ENCODE measurements around the gene FAM9C. TPM values are rescaled to one million over a fixed set of nuclear protein-coding genes. Genes with fewer than 3 reads are reported as not detected.
"Not testable (repeated sequence)": the region's sequence is repeated elsewhere in the genome, so short reads cannot be mapped to it uniquely, and the experiment has no call there.

FAM9C gene
- total RNA-seq, 2 experiments from 2014 or later = not detected

DNA sequence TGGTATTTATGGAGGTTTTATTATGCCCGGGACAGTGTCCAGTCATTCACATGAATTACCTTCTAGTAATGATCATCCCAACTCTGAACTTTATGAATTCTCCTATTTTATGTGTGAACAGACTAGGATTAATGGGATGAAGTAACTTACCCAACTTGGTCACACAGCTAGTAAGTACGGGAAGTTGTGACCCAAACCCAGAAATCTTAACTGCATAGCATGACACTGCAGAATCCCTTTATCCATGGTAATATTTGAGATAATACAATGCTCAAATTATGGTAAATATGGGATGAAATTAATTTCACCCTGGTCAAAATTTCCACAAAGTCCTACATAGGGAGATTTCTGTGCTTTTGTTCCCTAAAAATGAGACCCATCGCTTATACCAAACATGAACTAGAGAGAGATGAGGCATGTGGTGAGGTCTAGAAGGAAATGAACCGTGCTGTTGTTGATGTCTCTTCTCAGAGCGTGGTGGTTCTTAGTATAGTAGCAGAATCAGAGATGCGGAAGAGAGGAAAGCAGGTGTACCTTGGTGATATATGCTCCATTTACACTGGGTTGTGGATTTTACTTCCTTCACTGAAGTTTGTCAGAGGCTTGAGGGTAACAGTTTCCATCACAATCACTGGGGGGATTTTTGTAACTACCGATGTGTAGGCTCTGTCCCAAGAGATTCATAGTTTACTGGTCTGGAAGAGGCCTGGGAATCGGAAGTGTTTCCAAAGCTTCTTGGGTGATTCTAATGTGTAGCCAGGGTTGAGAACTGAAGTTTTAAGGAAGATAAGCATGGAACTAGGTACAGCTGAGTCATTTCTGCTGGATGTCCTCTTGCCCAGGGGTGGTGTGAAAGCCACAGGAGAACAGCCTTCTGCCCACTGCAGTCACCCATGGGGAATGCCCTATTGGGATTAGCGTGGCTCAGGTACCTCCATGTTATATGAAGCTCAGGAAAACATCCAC, 30.2 kb upstream of the FAM9C start:
- H3K4me1 Mint-ChIP-seq (ENCODE audit: low read depth) = peaks cover 48% of the 10 kb centered on the region
- intact Hi-C loops (cut with micrococcal nuclease) = no loop called here
- peaks cover 2% of the 10 kb centered on the region for H3K36me3 Mint-ChIP-seq (ENCODE audit: low read depth)
- peak overlapping the region; percentile 79 for H3K27ac Mint-ChIP-seq
- no peaks in the 10 kb centered on the region for H3K27me3 Mint-ChIP-seq (ENCODE audit: low read depth)
- DNase-seq = no peak
- CTCF ChIA-PET = interaction anchor here (0.6 to 1.1 kb wide), 3 partner anchors 18 to 124 kb away, joined by 3 read pairs; no protein-coding TSS in a partner anchor
- H3K4me3 Mint-ChIP-seq = peak overlapping the region; percentile 10
- peaks cover 2% of the 10 kb centered on the region for H3K9me3 Mint-ChIP-seq

- peaks cover 28% of the 10 kb centered on the region for H3K4me1 Mint-ChIP-seq (ENCODE audit: low read depth)
- H3K9me3 Mint-ChIP-seq = peaks cover 10% of the 10 kb centered on the region
- intact Hi-C loops (cut with micrococcal nuclease) = no loop called here
- H3K27ac Mint-ChIP-seq = no peak overlapping the region
- no peak for DNase-seq
- peaks cover 7% of the 10 kb centered on the region for H3K36me3 Mint-ChIP-seq (ENCODE audit: low read depth)
- CTCF ChIA-PET = interaction anchor here (0.7 kb wide), 1 partner anchor 71 kb away, joined by 3 read pairs; no protein-coding TSS in a partner anchor
- H3K4me3 Mint-ChIP-seq = no peak overlapping the region
- no peaks in the 10 kb centered on the region for H3K27me3 Mint-ChIP-seq (ENCODE audit: low read depth)
Observed at GRCh38 chrX:13069771-13070416, 25.5 kb upstream of the FAM9C start.

- no peak overlapping the region for H3K27ac Mint-ChIP-seq
- CTCF ChIA-PET = no interaction called here
- H3K4me3 Mint-ChIP-seq = no peak overlapping the region
- peaks cover 7% of the 10 kb centered on the region for H3K36me3 Mint-ChIP-seq (ENCODE audit: low read depth)
- H3K9me3 Mint-ChIP-seq = peaks cover 10% of the 10 kb centered on the region
- H3K27me3 Mint-ChIP-seq (ENCODE audit: low read depth) = no peaks in the 10 kb centered on the region
- peaks cover 26% of the 10 kb centered on the region for H3K4me1 Mint-ChIP-seq (ENCODE audit: low read depth)
- DNase-seq = no peak
- intact Hi-C loops (cut with micrococcal nuclease) = no loop called here
Observed at GRCh38 chrX:13068651-13069050, 24.2 kb upstream of the FAM9C start.

DNA sequence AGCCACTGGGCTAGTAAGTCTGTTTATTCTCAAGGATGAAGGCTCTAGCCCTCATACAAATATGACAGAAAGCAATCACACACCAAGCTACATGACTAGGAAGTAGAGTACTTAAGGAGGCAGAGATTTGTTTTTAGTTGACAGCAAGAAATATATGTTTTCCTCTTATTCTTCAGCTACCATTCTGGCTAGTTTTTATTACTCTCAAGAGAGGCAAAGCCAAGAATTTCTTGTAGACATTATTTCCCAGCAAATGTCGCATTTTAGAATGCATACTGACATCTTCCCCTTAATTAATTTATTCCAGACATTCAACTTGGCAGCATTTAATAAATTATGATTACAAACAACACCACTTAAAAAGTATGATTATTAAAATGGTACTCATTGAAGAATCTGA, 23.4 kb upstream of the FAM9C start:
- Mint-ChIP-seq H3K27me3 (ENCODE audit: low read depth) (no peaks in the 10 kb centered on the region), H3K4me1 (ENCODE audit: low read depth) (peaks cover 28% of the 10 kb centered on the region), H3K9me3 (peaks cover 16% of the 10 kb centered on the region), H3K36me3 (ENCODE audit: low read depth) (peaks cover 13% of the 10 kb centered on the region), H3K27ac (no peak overlapping the region), H3K4me3 (no peak overlapping the region)
- CTCF ChIA-PET = no interaction called here
- intact Hi-C loops (cut with micrococcal nuclease) = no loop called here
- no peak for DNase-seq

DNA sequence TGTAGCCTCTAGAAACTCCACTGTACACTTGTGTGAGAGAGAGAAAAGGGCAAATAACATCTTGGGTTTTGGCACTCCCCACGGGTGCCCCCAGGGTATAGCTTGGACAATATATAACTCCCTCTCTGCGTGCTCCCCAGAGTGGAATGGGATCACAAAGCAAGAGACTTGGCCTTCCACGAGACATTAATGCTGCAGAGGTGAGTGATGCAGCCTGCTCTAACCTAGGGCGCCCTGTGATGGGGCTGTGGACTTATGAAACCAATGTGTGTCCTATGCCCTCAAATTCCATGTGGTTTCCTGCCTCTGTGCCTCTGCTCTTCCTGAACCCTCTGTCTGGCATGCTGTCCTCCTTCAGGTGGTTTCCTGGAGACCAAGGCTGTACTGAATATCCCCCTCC, 22.0 kb upstream of the FAM9C start:
- intact Hi-C loops (cut with micrococcal nuclease) = no loop called here
- Mint-ChIP-seq H3K36me3 (ENCODE audit: low read depth) (peaks cover 16% of the 10 kb centered on the region), H3K4me1 (ENCODE audit: low read depth) (peaks cover 29% of the 10 kb centered on the region), H3K9me3 (peaks cover 25% of the 10 kb centered on the region), H3K27ac (no peak overlapping the region), H3K4me3 (no peak overlapping the region), H3K27me3 (ENCODE audit: low read depth) (no peaks in the 10 kb centered on the region)
- CTCF ChIA-PET = no interaction called here
- DNase-seq = no peak

GRCh38 chrX:13064599-13065143, 20.3 kb upstream of the FAM9C start:
- Mint-ChIP-seq H3K27me3 (ENCODE audit: low read depth) (no peaks in the 10 kb centered on the region), H3K9me3 (peaks cover 28% of the 10 kb centered on the region), H3K36me3 (ENCODE audit: low read depth) (peaks cover 19% of the 10 kb centered on the region), H3K4me1 (ENCODE audit: low read depth) (peaks cover 40% of the 10 kb centered on the region), H3K4me3 (no peak overlapping the region), H3K27ac (no peak overlapping the region)
- CTCF ChIA-PET = no interaction called here
- DNase-seq = no peak
- intact Hi-C loops (cut with micrococcal nuclease) = no loop called here

DNA sequence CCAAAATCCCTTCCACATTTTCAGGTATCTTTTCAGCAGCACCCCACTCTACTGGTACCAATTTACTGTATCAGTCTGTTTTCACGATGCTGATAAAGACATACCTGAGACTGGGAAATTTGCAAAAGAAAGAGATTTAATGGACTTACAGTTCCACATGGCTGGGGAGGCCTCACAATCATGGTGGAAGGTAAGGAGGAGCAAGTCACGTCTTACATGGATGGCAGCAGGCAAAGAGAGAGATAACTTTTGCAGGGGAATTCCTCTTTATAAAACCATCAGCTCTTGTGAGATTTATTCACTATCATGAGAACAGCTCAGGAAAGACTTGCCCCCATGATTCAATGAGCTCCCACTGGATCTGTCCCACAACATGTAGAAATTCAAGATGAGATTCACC, 18.7 kb upstream of the FAM9C start:
- H3K36me3 Mint-ChIP-seq (ENCODE audit: low read depth) = peaks cover 13% of the 10 kb centered on the region
- CTCF ChIA-PET = interaction anchor here (0.8 kb wide), 1 partner anchor 95 kb away, joined by 4 read pairs; no protein-coding TSS in a partner anchor
- not testable (repeated sequence) for H3K27me3 Mint-ChIP-seq (ENCODE audit: low read depth)

DNA sequence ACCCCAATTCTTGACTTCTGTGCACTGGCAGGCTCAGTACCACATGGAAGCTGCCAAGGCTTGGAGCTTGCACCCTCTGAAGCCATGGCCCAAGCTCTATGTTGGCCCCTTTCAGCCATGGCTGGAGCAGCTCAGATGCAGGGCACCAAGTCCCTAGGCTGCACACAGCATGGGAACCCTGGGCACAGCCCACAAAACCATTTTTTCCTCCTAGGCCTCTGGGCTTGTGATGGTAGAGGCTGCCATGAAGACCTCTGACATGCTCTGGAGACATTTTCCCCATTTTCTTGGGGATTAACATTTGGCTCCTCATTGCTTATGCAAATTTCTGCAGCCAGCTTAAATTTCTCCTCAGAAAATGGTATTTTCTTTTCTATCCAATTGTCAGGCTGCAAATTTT, 17.9 kb upstream of the FAM9C start:
- H3K27ac Mint-ChIP-seq; intact Hi-C loops (cut with micrococcal nuclease); CTCF ChIA-PET; H3K27me3 Mint-ChIP-seq (ENCODE audit: low read depth); DNase-seq; H3K4me3 Mint-ChIP-seq: not testable (repeated sequence)
- H3K4me1 Mint-ChIP-seq (ENCODE audit: low read depth) = peaks cover 49% of the 10 kb centered on the region
- peaks cover 20% of the 10 kb centered on the region for H3K9me3 Mint-ChIP-seq
- peaks cover 13% of the 10 kb centered on the region for H3K36me3 Mint-ChIP-seq (ENCODE audit: low read depth)

More for the DNA sequence above, 18.7 kb upstream of the FAM9C start:
- H3K27ac Mint-ChIP-seq; DNase-seq; intact Hi-C loops (cut with micrococcal nuclease); H3K4me3 Mint-ChIP-seq: not testable (repeated sequence)
- Mint-ChIP-seq H3K4me1 (ENCODE audit: low read depth) (peaks cover 43% of the 10 kb centered on the region), H3K9me3 (peaks cover 19% of the 10 kb centered on the region)

GRCh38 chrX:13061215-13061708, 16.8 kb upstream of the FAM9C start:
- H3K4me1 Mint-ChIP-seq (ENCODE audit: low read depth) = peaks cover 43% of the 10 kb centered on the region
- peaks cover 13% of the 10 kb centered on the region for H3K36me3 Mint-ChIP-seq (ENCODE audit: low read depth)
- H3K27me3 Mint-ChIP-seq (ENCODE audit: low read depth); CTCF ChIA-PET; DNase-seq; intact Hi-C loops (cut with micrococcal nuclease); H3K4me3 Mint-ChIP-seq; H3K27ac Mint-ChIP-seq: not testable (repeated sequence)
- H3K9me3 Mint-ChIP-seq = peaks cover 20% of the 10 kb centered on the region

- Mint-ChIP-seq H3K9me3 (peaks cover 20% of the 10 kb centered on the region), H3K27me3 (ENCODE audit: low read depth) (no peaks in the 10 kb centered on the region), H3K4me3 (no peak overlapping the region), H3K4me1 (ENCODE audit: low read depth) (peaks cover 52% of the 10 kb centered on the region), H3K27ac (no peak overlapping the region), H3K36me3 (ENCODE audit: low read depth) (peaks cover 13% of the 10 kb centered on the region)
- DNase-seq = no peak
- intact Hi-C loops (cut with micrococcal nuclease) = no loop called here
- CTCF ChIA-PET = no interaction called here
Observed at GRCh38 chrX:13059637-13060499, 15.4 kb upstream of the FAM9C start.

GRCh38 chrX:13055486-13055885, 11.1 kb upstream of the FAM9C start:
- intact Hi-C loops (cut with micrococcal nuclease) = no loop called here
- Mint-ChIP-seq H3K9me3 (peaks cover 1% of the 10 kb centered on the region), H3K4me1 (ENCODE audit: low read depth) (peaks cover 74% of the 10 kb centered on the region), H3K4me3 (no peak overlapping the region), H3K27me3 (ENCODE audit: low read depth) (no peaks in the 10 kb centered on the region), H3K27ac (peak overlapping the region; percentile 31), H3K36me3 (ENCODE audit: low read depth) (no peaks in the 10 kb centered on the region)
- CTCF ChIA-PET = no interaction called here
- DNase-seq = peak; percentile 28
